IgD-negative memory B cell (primary cell): ENCODE measurements around the gene TOMM6. TPM values are rescaled to one million over a fixed set of nuclear protein-coding genes. Genes with fewer than 3 reads are reported as not detected.
"Not testable (repeated sequence)": the region's sequence is repeated elsewhere in the genome, so short reads cannot be mapped to it uniquely, and the experiment has no call there.

Source experiments
- H3K27ac Mint-ChIP-seq, 3 donors: one replicate each; pipeline ENCODE4 v1.8.0; 2020 to 2022; ENCODE audit warnings: mild to moderate bottlenecking in 3 of 3, mixed read lengths in 3 of 3, moderate library complexity in 1 of 3
- H3K27me3 Mint-ChIP-seq: one replicate; pipeline ENCODE4 v1.8.0; 2021; ENCODE audit warnings: mixed read lengths
- H3K36me3 Mint-ChIP-seq: one replicate; pipeline ENCODE4 v1.8.0; 2020; ENCODE audit warnings: mild to moderate bottlenecking, mixed read lengths
- H3K4me1 Mint-ChIP-seq, 3 donors: one replicate each; pipeline ENCODE4 v1.8.0; 2020 to 2022; ENCODE audit warnings: mixed read lengths in 3 of 3, mild to moderate bottlenecking in 1 of 3
- H3K4me3 Mint-ChIP-seq, 4 donors: one replicate each; pipeline ENCODE4 v1.8.0; 2020 to 2022; ENCODE audit warnings: mild to moderate bottlenecking in 4 of 4, mixed read lengths in 4 of 4, moderate library complexity in 3 of 4
- H3K9me3 Mint-ChIP-seq, 3 donors: one replicate each; pipeline ENCODE4 v1.8.0; 2020 to 2021; ENCODE audit warnings: mixed read lengths in 3 of 3, mild to moderate bottlenecking in 1 of 3
- polyA plus RNA-seq: library from polyadenylated mRNA; unstranded; fragments of 300-500 nt; fragmentation: Illumina TruSeq; gene quantifications from one replicate; pipeline ENCODE4 v1.2.3, GENCODE V29; 2021

TOMM6 gene
- polyA plus RNA-seq, 1 donor from 2014 or later, result 387 TPM

- peaks cover 16 to 23% (median 22%) of the 10 kb centered on the region in 3 donors for H3K4me1 Mint-ChIP-seq
- peak overlapping the region; percentile 94 to 99 (median 96) for H3K4me3 Mint-ChIP-seq
- no peaks in the 10 kb centered on the region for H3K27me3 Mint-ChIP-seq
- H3K9me3 Mint-ChIP-seq, result no peaks in the 10 kb centered on the region
- H3K36me3 Mint-ChIP-seq, result no peaks in the 10 kb centered on the region
- peak overlapping the region; percentile 93 to 97 (median 97) for H3K27ac Mint-ChIP-seq
These were observed 859 bp upstream of the TOMM6 start for GRCh38 chr6:41786451-41787218.

DNA sequence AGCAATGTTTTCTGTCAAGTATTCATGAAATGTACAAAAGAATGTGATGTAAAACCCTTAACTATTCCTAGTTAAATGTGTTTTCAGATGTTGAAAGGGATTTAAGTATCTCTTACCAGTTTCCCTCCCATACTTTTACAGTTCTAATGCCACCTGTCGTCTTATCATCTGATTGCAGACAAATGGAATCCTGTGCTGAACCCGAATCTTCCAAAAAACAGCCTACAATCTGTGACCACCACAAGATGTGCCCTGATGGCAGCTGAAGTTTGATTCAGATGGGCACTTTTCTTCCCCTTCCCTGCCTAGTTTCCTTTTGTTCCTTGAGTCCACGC lies 1.9 kb downstream of the TOMM6 start:
- Mint-ChIP-seq H3K27me3 (no peaks in the 10 kb centered on the region), H3K4me3 (peak overlapping the region; percentile 72 to 90 (median 80)), H3K4me1 (peaks cover 12 to 20% (median 18%) of the 10 kb centered on the region in 3 donors), H3K9me3 (no peaks in the 10 kb centered on the region), H3K27ac (peak overlapping the region in 2 of 3 donors; percentile 78 to 87), H3K36me3 (no peaks in the 10 kb centered on the region)

- H3K27ac Mint-ChIP-seq, result peak overlapping the region in 2 of 3 donors; percentile 28 to 87
These were observed 2.6 kb downstream of the TOMM6 start for GRCh38 chr6:41790045-41790444.

GRCh38 chr6:41791305-41791704 lies 3.8 kb downstream of the TOMM6 start:
- H3K27me3 Mint-ChIP-seq, result no peaks in the 10 kb centered on the region
- no peaks in the 10 kb centered on the region for H3K9me3 Mint-ChIP-seq
- H3K4me1 Mint-ChIP-seq, result peaks cover 6 to 17% (median 13%) of the 10 kb centered on the region in 3 donors
- H3K27ac Mint-ChIP-seq, result no peak overlapping the region
- no peak overlapping the region for H3K4me3 Mint-ChIP-seq
- no peaks in the 10 kb centered on the region for H3K36me3 Mint-ChIP-seq

More at GRCh38 chr6:41790045-41790444, 2.6 kb downstream of the TOMM6 start:
- H3K27me3 Mint-ChIP-seq, result no peaks in the 10 kb centered on the region
- no peaks in the 10 kb centered on the region for H3K36me3 Mint-ChIP-seq
- H3K4me1 Mint-ChIP-seq, result peaks cover 8 to 17% (median 14%) of the 10 kb centered on the region in 3 donors
- H3K9me3 Mint-ChIP-seq, result no peaks in the 10 kb centered on the region
- peak overlapping the region in 1 of 4 donors; percentile 83 for H3K4me3 Mint-ChIP-seq

DNA sequence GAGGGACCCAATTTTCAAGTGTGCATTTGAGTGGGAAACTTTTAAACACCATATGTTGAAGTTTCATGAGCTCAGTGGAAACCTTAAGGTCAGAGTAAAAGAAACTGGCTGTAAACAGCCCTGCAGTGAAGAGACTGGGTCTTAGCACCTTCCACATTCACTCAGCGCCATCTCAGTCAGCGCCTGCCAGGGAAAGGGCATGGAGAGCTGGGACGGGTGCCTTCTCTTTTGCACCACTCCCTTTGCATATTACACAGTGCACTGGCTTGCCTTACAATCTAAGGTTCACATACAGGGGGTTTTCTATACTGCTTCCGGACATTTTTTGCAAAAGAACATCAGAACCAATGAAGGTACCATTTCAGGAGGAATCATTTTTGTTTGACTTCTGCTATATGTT lies 4.5 kb downstream of the TOMM6 start:
- no peaks in the 10 kb centered on the region for H3K9me3 Mint-ChIP-seq
- H3K27ac Mint-ChIP-seq, result no peak overlapping the region
- H3K36me3 Mint-ChIP-seq, result no peaks in the 10 kb centered on the region
- H3K4me3 Mint-ChIP-seq, result no peak overlapping the region
- H3K27me3 Mint-ChIP-seq, result no peaks in the 10 kb centered on the region
- peaks cover 6 to 17% (median 13%) of the 10 kb centered on the region in 3 donors for H3K4me1 Mint-ChIP-seq

GRCh38 chr6:41796474-41796873 lies 9.0 kb downstream of the TOMM6 start:
- peaks cover 3% of the 10 kb centered on the region for H3K36me3 Mint-ChIP-seq
- no peaks in the 10 kb centered on the region for H3K27me3 Mint-ChIP-seq
- no peaks in the 10 kb centered on the region for H3K9me3 Mint-ChIP-seq
- peaks cover 0 to 3% (median 0%) of the 10 kb centered on the region in 3 donors for H3K4me1 Mint-ChIP-seq
- no peak overlapping the region for H3K4me3 Mint-ChIP-seq
- H3K27ac Mint-ChIP-seq, result no peak overlapping the region

GRCh38 chr6:41798901-41799558 lies 11.5 kb downstream of the TOMM6 start:
- Mint-ChIP-seq H3K36me3 (peaks cover 3% of the 10 kb centered on the region), H3K4me3 (no peak overlapping the region), H3K27ac (peak overlapping the region in 1 of 3 donors; percentile 63), H3K27me3 (no peaks in the 10 kb centered on the region), H3K4me1 (peaks cover 0 to 3% (median 0%) of the 10 kb centered on the region in 3 donors), H3K9me3 (no peaks in the 10 kb centered on the region)

- Mint-ChIP-seq H3K36me3 (peaks cover 3% of the 10 kb centered on the region), H3K4me3 (no peak overlapping the region), H3K9me3 (no peaks in the 10 kb centered on the region), H3K4me1 (peaks cover 0 to 5% (median 0%) of the 10 kb centered on the region in 3 donors), H3K27ac (no peak overlapping the region), H3K27me3 (no peaks in the 10 kb centered on the region)
These were observed 12.0 kb downstream of the TOMM6 start for GRCh38 chr6:41799559-41799911.

- Mint-ChIP-seq H3K4me3 (no peak overlapping the region), H3K36me3 (peaks cover 5% of the 10 kb centered on the region), H3K4me1 (peaks cover 0 to 2% (median 0%) of the 10 kb centered on the region in 3 donors), H3K9me3 (no peaks in the 10 kb centered on the region), H3K27ac (no peak overlapping the region), H3K27me3 (no peaks in the 10 kb centered on the region)
These were observed 13.9 kb downstream of the TOMM6 start for GRCh38 chr6:41801380-41801779.

DNA sequence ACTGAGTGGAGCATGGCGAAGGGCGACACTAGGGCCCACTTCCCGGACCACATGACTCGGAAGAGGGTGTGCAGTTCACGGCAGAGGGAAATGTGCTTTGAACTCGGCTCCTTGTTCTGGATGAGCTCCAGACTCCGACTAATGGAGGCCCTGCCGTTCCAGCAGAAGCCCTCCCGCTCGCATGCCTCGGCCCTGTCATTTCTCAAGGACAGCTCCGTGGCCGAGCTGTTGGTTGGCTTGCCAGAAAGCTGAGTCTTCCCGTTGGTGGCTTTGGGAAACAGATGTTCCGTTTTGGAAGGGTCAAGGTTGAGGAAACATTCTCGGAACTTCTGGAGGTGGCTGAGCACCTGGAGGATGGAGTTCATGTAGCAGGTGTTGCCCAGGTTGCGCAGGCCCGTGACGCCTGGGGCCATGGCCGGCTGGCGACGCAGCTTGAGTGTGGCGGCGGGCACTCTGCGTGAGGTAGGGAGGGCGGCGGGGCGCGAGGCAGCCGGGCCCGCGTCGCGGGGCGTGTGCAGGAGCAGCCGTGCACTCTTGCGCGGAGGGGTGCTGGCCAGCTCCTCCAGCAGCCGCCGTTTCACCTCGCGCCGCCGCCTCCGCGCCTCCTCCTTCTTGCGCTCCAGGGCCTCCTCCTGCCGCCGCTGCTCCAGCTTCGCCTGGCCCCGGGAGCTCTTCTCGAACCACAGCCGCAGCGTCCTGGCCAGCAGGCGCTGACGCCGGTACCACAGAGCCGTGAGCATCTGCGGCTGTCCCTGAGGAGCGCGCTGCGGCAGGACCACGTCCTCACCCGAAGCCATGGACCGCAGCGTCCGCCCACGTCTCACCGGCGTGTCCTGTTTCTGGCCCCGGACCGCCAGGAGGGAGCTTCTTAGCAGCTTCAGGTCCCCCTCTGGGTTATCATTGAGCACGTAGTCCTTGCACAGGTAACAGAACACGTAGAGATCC lies 18.6 kb downstream of the TOMM6 start:
- H3K9me3 Mint-ChIP-seq, result no peaks in the 10 kb centered on the region
- H3K27ac Mint-ChIP-seq, result no peak overlapping the region
- no peaks in the 10 kb centered on the region for H3K27me3 Mint-ChIP-seq
- peaks cover 1% of the 10 kb centered on the region for H3K36me3 Mint-ChIP-seq
- H3K4me3 Mint-ChIP-seq, result no peak overlapping the region
- peaks cover 0 to 2% (median 0%) of the 10 kb centered on the region in 3 donors for H3K4me1 Mint-ChIP-seq

- no peaks in the 10 kb centered on the region for H3K27me3 Mint-ChIP-seq
- no peak overlapping the region for H3K27ac Mint-ChIP-seq
- H3K36me3 Mint-ChIP-seq, result peaks cover 1% of the 10 kb centered on the region
- H3K4me1 Mint-ChIP-seq, result no peaks in the 10 kb centered on the region
- H3K4me3 Mint-ChIP-seq, result no peak overlapping the region
- H3K9me3 Mint-ChIP-seq, result no peaks in the 10 kb centered on the region
These were observed 23.6 kb downstream of the TOMM6 start for GRCh38 chr6:41811095-41811494.

DNA sequence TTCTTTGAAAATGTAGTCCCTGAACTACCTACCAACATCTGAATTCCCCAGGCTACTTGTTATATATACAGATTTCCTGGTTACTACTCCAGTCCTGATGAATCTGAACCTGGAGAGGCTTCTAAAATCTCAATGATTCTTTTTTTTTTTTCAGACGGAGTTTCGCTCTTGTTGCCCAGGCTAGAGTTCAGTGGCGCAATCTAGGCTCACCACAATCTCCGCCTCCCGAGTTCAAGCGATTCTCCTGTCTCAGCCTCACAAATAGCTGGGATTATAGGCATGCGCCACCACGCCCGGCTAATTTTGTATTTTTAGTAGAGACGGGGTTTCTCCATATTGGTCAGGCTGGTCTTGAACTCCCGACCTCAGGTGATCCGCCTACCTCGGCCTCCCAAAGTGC lies 24.5 kb downstream of the TOMM6 start:
- H3K27me3 Mint-ChIP-seq, H3K27ac Mint-ChIP-seq, H3K4me3 Mint-ChIP-seq, H3K9me3 Mint-ChIP-seq, H3K36me3 Mint-ChIP-seq, H3K4me1 Mint-ChIP-seq: not testable (repeated sequence)

GRCh38 chr6:41813469-41813868 lies 26.0 kb downstream of the TOMM6 start:
- H3K9me3 Mint-ChIP-seq, result no peaks in the 10 kb centered on the region
- H3K36me3 Mint-ChIP-seq, result peaks cover 1% of the 10 kb centered on the region
- no peak overlapping the region for H3K4me3 Mint-ChIP-seq
- H3K27me3 Mint-ChIP-seq, result no peaks in the 10 kb centered on the region
- H3K4me1 Mint-ChIP-seq, result no peaks in the 10 kb centered on the region
- H3K27ac Mint-ChIP-seq, result no peak overlapping the region

GRCh38 chr6:41813956-41814355 lies 26.5 kb downstream of the TOMM6 start:
- Mint-ChIP-seq H3K27ac (no peak overlapping the region), H3K4me3 (no peak overlapping the region), H3K36me3 (peaks cover 1% of the 10 kb centered on the region), H3K4me1 (no peaks in the 10 kb centered on the region), H3K9me3 (no peaks in the 10 kb centered on the region), H3K27me3 (no peaks in the 10 kb centered on the region)

GRCh38 chr6:41814629-41815028 lies 27.1 kb downstream of the TOMM6 start:
- Mint-ChIP-seq H3K36me3 (peaks cover 1% of the 10 kb centered on the region), H3K27me3 (no peaks in the 10 kb centered on the region), H3K4me3 (no peak overlapping the region), H3K9me3 (no peaks in the 10 kb centered on the region), H3K4me1 (no peaks in the 10 kb centered on the region), H3K27ac (no peak overlapping the region)
